ENCODE results near the gene SNTG2.

DNA sequence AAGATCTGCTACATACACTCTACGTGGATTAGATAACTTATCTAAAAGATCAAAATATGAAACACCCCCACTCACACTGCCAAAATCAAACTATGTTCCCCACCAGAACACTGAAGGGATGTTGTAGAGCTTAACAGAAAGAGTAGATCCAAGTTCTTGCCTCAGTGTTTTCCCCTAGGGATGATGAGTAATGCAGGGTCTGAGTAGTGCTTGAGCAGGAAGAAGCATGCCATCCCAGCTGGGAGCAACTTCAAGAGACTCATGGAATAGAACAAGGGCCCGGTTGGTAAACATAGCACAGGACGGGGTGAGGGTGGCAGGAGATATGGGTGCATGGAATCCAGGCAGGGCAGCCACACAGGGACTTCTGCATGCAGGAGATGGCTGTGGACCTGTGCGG lies 74.3 kb downstream of the SNTG2 start:
- TF ChIP-seq EZH2phosphoT487 (IDR thresholded peaks at IDR 0.05; ENCODE audit: borderline replicate concordance, low read length): no peak
- TF ChIP-seq, protein P1, sequence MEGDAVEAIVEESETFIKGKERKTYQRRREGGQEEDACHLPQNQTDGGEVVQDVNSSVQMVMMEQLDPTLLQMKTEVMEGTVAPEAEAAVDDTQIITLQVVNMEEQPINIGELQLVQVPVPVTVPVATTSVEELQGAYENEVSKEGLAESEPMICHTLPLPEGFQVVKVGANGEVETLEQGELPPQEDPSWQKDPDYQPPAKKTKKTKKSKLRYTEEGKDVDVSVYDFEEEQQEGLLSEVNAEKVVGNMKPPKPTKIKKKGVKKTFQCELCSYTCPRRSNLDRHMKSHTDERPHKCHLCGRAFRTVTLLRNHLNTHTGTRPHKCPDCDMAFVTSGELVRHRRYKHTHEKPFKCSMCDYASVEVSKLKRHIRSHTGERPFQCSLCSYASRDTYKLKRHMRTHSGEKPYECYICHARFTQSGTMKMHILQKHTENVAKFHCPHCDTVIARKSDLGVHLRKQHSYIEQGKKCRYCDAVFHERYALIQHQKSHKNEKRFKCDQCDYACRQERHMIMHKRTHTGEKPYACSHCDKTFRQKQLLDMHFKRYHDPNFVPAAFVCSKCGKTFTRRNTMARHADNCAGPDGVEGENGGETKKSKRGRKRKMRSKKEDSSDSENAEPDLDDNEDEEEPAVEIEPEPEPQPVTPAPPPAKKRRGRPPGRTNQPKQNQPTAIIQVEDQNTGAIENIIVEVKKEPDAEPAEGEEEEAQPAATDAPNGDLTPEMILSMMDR (IDR thresholded peaks at IDR 0.05; ENCODE audit: low read depth, low read length, poor library complexity, severe bottlenecking): no peak

All from DOHH2 (cell line).